Peyer's patch (tissue), 4 donors: ENCODE measurements around the gene CAMK2N1.

ENCODE experiments used
- CTCF ChIP-seq, 6 experiments: fragments of 450-650 bp in 4 of 6; fragments of 200-600 bp in 2 of 6; sonication (generic) in 1 of 6; IDR thresholded peaks; one replicate each; pipeline ENCODE4 v1.5.1; 2017 to 2019; ENCODE audit warnings: antibody characterized with exemption in 6 of 6, mild to moderate bottlenecking in 3 of 6, moderate library complexity in 1 of 6
- POLR2A ChIP-seq, 2 donors: fragments of 450-650 bp; IDR thresholded peaks; one replicate each; pipeline ENCODE4 v1.5.1; 2017; ENCODE audit warnings: antibody characterized with exemption in 2 of 2, mild to moderate bottlenecking in 2 of 2, moderate library complexity in 2 of 2

- TF ChIP-seq CTCF (IDR thresholded peaks at IDR 0.05) (no peak), POLR2A (IDR thresholded peaks at IDR 0.05) (no peak)
These were observed 12.1 kb downstream of the CAMK2N1 start for GRCh38 chr1:20473894-20474293.
